ENCODE results near the gene ZFP62. TPM values are rescaled to one million over a fixed set of nuclear protein-coding genes. Genes with fewer than 3 reads are reported as not detected.
A peak's percentile ranks its signal among the peaks of the same experiment; 100 is the strongest.

The ZFP62 gene
- total RNA-seq, 2 experiments from 2014 or later, result 58.4 to 79.1 TPM

DNA sequence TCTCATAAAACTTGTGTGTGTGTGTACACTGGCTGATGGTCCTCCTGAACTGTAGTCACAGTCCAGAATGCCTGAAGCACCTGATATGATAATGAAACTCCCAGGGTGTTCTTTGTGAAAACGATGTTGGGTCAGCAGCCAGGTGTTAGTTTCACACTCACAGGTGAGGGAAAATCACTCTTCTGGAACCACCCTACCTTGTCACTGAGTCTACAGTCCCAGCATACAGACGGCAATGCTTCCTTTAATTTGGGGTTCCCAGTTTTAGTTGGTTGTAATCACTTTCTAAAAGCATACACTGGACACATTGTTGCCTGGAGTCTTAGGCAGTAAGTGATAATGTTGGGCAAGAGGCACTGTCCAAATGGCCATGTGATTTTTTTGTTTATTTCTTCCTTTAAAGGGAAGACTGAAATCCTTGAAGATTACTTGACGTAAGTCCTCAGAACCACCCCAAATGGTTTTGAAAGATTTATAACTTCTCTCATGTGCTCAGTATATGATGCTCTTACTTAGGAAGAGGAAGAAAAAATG is 40.2 kb downstream of the ZFP62 start:
- H2AFZ ChIP-seq (ENCODE audit: low read length), result peak overlapping the region; percentile 23; the same call in 1 of the 2 replicates
- intact Hi-C loops (cut with micrococcal nuclease; ENCODE audit: unreplicated experiment), result loop anchor here (1.0 kb wide), 2 partner anchors 10 to 11 kb away; no protein-coding TSS in a partner anchor
- peak overlapping the region; percentile 35 for H3K4me3 ChIP-seq (ENCODE audit: low read depth, low read length, poor library complexity, severe bottlenecking)
- TF ChIP-seq CTCF (conservative IDR thresholded peaks at IDR 0.05; ENCODE audit: low read length) (no peak), EZH2phosphoT487 (IDR thresholded peaks at IDR 0.05; ENCODE audit: borderline replicate concordance, low read depth, low read length) (no peak)
- CTCF ChIA-PET (ENCODE audit: unreplicated experiment), result interaction anchor here (1.4 kb wide), 1 partner anchor 10 kb away, joined by 9 read pairs; no protein-coding TSS in a partner anchor
- no peaks in the 10 kb centered on the region for H3K9me3 ChIP-seq (ENCODE audit: low read length)
- H4K20me1 ChIP-seq (ENCODE audit: insufficient read depth, low read length), result no peaks in the 10 kb centered on the region
- peak overlapping the region; percentile 92 for H3K27ac ChIP-seq (ENCODE audit: low read depth, low read length, poor library complexity, severe bottlenecking)
- BruUV-seq (replicated peaks), result no TSS peak
- peak overlapping the region; percentile 70 for H3K4me2 ChIP-seq (ENCODE audit: low read length)
- peak; percentile 91 for DNase-seq (ENCODE audit: low spot score)
- H3K4me1 ChIP-seq (ENCODE audit: insufficient read depth, low read length, poor library complexity, severe bottlenecking), result peaks cover 86% of the 10 kb centered on the region
- no peaks in the 10 kb centered on the region for H3K36me3 ChIP-seq (ENCODE audit: insufficient read depth, low read length)
- POLR2A ChIA-PET, result interaction anchor here (0.8 to 2.0 kb wide), 9 partner anchors 10 to 423 kb away, joined by 3 to 48 read pairs (median 5); partner anchors contain the start of genes MGAT1 and RACK1
- H3K79me2 ChIP-seq (ENCODE audit: insufficient read depth, low read depth, low read length), result no peaks in the 10 kb centered on the region
- H3K9me2 ChIP-seq (ENCODE audit: insufficient read depth, low read length), result no peaks in the 10 kb centered on the region

DNA sequence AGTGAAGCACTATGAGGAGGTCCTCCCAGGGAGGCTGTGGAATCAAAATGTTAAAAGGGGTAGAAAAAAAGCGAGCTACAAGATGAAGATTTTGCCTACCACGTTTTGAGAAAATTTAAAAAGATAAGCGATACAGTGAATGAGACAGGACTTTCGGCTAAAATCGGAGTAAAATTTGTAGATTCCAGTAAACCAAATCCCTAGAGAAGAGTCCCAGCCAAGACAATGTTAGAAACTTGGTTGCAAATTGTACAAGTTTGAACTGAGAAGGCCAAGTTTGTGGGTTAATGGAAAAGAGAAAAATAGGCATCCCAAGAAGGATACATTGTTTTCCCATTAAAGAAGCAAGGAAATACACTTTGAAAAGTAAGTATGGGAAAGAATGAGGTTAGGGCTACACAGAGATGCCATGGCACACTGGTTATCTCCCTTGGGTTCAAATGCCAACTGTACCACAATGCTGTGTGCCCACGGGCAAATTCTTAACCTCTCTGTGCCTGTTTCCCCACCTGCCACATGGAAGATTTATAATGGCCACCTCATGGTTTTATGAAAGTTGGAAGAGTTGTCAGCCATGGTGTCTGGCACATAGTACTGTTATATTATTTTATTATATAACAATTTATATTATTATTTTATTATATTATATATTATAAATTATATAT is 42.3 kb downstream of the ZFP62 start:
- TF ChIP-seq EZH2phosphoT487 (IDR thresholded peaks at IDR 0.05; ENCODE audit: borderline replicate concordance, low read depth, low read length) (no peak), CTCF (conservative IDR thresholded peaks at IDR 0.05; ENCODE audit: low read length) (no peak)
- BruUV-seq (replicated peaks), result no TSS peak
- Histone ChIP-seq H3K36me3 (ENCODE audit: insufficient read depth, low read length) (no peaks in the 10 kb centered on the region), H3K27ac (ENCODE audit: low read depth, low read length, poor library complexity, severe bottlenecking) (peak overlapping the region; percentile 79), H4K20me1 (ENCODE audit: insufficient read depth, low read length) (no peaks in the 10 kb centered on the region), H3K9me2 (ENCODE audit: insufficient read depth, low read length) (no peaks in the 10 kb centered on the region), H3K4me3 (ENCODE audit: low read depth, low read length, poor library complexity, severe bottlenecking) (peak overlapping the region; percentile 44), H3K9me3 (ENCODE audit: low read length) (no peaks in the 10 kb centered on the region), H3K4me2 (ENCODE audit: low read length) (peak overlapping the region; percentile 73), H3K79me2 (ENCODE audit: insufficient read depth, low read depth, low read length) (no peaks in the 10 kb centered on the region), H3K4me1 (ENCODE audit: insufficient read depth, low read length, poor library complexity, severe bottlenecking) (peaks cover 94% of the 10 kb centered on the region), H2AFZ (ENCODE audit: low read length) (peak overlapping the region; percentile 90)
- DNase-seq (ENCODE audit: low spot score), result no peak
- CTCF ChIA-PET (ENCODE audit: unreplicated experiment), result interaction anchor here (1.5 kb wide), 2 partner anchors 12 to 16 kb away, joined by 4 to 6 read pairs; no protein-coding TSS in a partner anchor
- intact Hi-C loops (cut with micrococcal nuclease; ENCODE audit: unreplicated experiment), result loop anchor here (5.0 kb wide), 1 partner anchor 353 kb away; no protein-coding TSS in a partner anchor
- POLR2A ChIA-PET, result interaction anchor here (0.7 to 4.3 kb wide), 12 partner anchors 8 to 374 kb away, joined by 3 to 37 read pairs (median 4); no protein-coding TSS in a partner anchor
